Mononuclear cell (primary cell): ENCODE results near the gene KLK12. TPM values are rescaled to one million over a fixed set of nuclear protein-coding genes. Genes with fewer than 3 reads are reported as not detected.

Experiments used
- H3K27me3 ChIP-seq: 2 replicates; pipeline ENCODE4 v1.6.0; 2011; ENCODE audit warnings: low read length, control low read depth; ENCODE audit not compliant: insufficient read depth
- H3K4me1 ChIP-seq: 2 replicates; pipeline ENCODE4 v1.5.1; 2011; ENCODE audit warnings: mild to moderate bottlenecking, low read length, control low read depth; ENCODE audit not compliant: insufficient read depth
- H3K4me3 ChIP-seq: 2 replicates; pipeline ENCODE4 v1.5.1; 2011; ENCODE audit warnings: mild to moderate bottlenecking, low read length, moderate library complexity
- H3K9me3 ChIP-seq: 2 replicates; pipeline ENCODE4 v1.5.1; 2011; ENCODE audit warnings: low read depth, mild to moderate bottlenecking, control low read depth, low read length
- total RNA-seq: library from RNA; depleted of rRNA; stranded (reverse); fragments of >200 nt; gene quantifications from one replicate; pipeline ENCODE4 v1.2.3, GENCODE V29; 2012

The KLK12 gene, protein sequence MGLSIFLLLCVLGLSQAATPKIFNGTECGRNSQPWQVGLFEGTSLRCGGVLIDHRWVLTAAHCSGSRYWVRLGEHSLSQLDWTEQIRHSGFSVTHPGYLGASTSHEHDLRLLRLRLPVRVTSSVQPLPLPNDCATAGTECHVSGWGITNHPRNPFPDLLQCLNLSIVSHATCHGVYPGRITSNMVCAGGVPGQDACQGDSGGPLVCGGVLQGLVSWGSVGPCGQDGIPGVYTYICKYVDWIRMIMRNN
- not detected for total RNA-seq

- no peak within 1 kb of the TSS for H3K4me3 ChIP-seq
- no peaks in the 10 kb centered on the region for H3K4me1 ChIP-seq
- no peaks in the 10 kb centered on the region for H3K27me3 ChIP-seq
- no peaks in the 10 kb centered on the region for H3K9me3 ChIP-seq
Measured at GRCh38 chr19:51034704-51035103, at the start of gene KLK12. Gene KLK12, minus strand, starts transcription at chr19:51035002. Its CDS starts 381 bp downstream, at chr19:51034621.

DNA sequence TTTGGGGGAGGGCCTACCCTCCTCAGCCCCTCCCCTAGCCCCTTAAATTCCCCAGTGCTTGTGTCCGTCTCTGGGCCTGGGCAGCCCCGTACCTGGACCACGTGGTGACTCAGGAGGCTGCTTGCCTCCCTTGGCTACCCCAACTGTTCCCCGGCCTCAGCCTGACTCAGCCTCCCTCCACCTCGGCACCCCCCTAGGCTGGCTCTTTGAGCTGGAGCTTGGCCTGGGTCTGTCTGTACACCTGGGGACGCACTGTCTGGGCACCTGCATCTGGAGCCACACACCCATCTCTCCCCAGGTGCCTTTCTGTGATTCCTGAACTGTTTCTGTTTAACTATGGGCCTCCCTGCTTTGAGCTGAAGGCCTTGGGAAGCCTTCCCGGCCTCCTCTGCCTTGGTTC lies 49.7 kb upstream of the KLK12 start:
- Histone ChIP-seq H3K27me3 (no peaks in the 10 kb centered on the region), H3K4me3 (no peak overlapping the region), H3K4me1 (no peaks in the 10 kb centered on the region), H3K9me3 (no peaks in the 10 kb centered on the region)

- Histone ChIP-seq H3K4me3 (no peak overlapping the region), H3K9me3 (no peaks in the 10 kb centered on the region), H3K27me3 (no peaks in the 10 kb centered on the region), H3K4me1 (no peaks in the 10 kb centered on the region)
Measured at GRCh38 chr19:51083783-51084182, 49.0 kb upstream of the KLK12 start.

DNA sequence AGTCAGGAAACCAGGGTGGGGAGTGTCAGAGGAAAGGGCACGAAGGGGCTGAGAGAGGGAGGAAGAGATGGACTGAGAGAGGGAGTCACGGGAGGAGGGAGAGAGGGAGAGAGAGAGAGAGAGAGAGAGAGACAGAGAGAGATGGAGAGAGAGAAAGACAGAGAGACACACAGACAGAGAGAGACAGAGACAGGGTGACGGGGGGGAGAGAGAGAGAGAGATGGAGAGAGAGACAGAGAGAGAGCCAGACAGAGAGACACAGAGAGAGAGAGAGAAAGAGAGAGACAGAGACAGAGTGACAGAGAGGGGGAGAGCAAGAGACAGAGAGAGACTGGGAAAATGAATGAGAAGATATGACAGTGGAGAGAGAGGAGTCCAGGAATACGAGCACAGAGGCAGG lies 48.4 kb upstream of the KLK12 start:
- no peaks in the 10 kb centered on the region for H3K27me3 ChIP-seq
- no peak overlapping the region for H3K4me3 ChIP-seq
- H3K4me1 ChIP-seq, result no peaks in the 10 kb centered on the region
- H3K9me3 ChIP-seq, result no peaks in the 10 kb centered on the region

GRCh38 chr19:51082611-51083010 lies 47.8 kb upstream of the KLK12 start, which contains the start of gene KLK14:
Gene KLK14, minus strand, starts transcription at chr19:51082887. Its CDS starts 273 bp downstream, at chr19:51082614.
- Histone ChIP-seq H3K9me3 (no peaks in the 10 kb centered on the region), H3K4me1 (no peaks in the 10 kb centered on the region), H3K4me3 (no peak within 1 kb of the TSS), H3K27me3 (no peaks in the 10 kb centered on the region)

GRCh38 chr19:51081476-51081875 lies 46.7 kb upstream of the KLK12 start:
- H3K4me3 ChIP-seq, result no peak overlapping the region
- H3K27me3 ChIP-seq, result no peaks in the 10 kb centered on the region
- no peaks in the 10 kb centered on the region for H3K4me1 ChIP-seq
- H3K9me3 ChIP-seq, result no peaks in the 10 kb centered on the region

- no peaks in the 10 kb centered on the region for H3K27me3 ChIP-seq
- no peaks in the 10 kb centered on the region for H3K4me1 ChIP-seq
- no peaks in the 10 kb centered on the region for H3K9me3 ChIP-seq
- no peak overlapping the region for H3K4me3 ChIP-seq
Measured at GRCh38 chr19:51079481-51080110, 44.8 kb upstream of the KLK12 start.

- Histone ChIP-seq H3K4me1 (no peaks in the 10 kb centered on the region), H3K27me3 (peaks cover 3% of the 10 kb centered on the region), H3K9me3 (peaks cover 5% of the 10 kb centered on the region), H3K4me3 (no peak overlapping the region)
Measured at GRCh38 chr19:51078731-51079130, 43.9 kb upstream of the KLK12 start.

DNA sequence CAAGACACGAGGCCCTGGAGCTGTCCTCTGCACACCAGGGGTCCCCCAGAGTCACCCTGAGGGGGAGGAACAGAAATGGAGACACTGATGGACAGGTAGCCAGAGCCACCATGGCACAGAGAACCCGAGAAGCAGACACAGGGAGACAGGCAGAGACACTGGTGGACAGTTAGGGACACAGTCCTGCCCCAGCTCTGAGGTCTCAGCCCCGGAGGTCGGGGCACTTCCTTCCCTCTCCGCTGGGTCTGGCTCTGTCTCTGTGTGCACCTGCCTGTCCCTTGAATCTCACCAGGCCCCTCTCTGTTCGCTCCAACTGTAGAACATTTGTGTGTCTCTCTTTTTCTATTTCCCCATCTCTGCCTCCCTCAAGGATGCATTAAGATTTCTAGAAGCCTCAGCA lies 43.3 kb upstream of the KLK12 start:
- H3K27me3 ChIP-seq, result peaks cover 3% of the 10 kb centered on the region
- peaks cover 12% of the 10 kb centered on the region for H3K9me3 ChIP-seq
- H3K4me1 ChIP-seq, result no peaks in the 10 kb centered on the region
- H3K4me3 ChIP-seq, result no peak overlapping the region

GRCh38 chr19:51076631-51077213 lies 41.9 kb upstream of the KLK12 start:
- Histone ChIP-seq H3K4me1 (no peaks in the 10 kb centered on the region), H3K4me3 (no peak overlapping the region), H3K9me3 (peaks cover 15% of the 10 kb centered on the region), H3K27me3 (peaks cover 3% of the 10 kb centered on the region)

DNA sequence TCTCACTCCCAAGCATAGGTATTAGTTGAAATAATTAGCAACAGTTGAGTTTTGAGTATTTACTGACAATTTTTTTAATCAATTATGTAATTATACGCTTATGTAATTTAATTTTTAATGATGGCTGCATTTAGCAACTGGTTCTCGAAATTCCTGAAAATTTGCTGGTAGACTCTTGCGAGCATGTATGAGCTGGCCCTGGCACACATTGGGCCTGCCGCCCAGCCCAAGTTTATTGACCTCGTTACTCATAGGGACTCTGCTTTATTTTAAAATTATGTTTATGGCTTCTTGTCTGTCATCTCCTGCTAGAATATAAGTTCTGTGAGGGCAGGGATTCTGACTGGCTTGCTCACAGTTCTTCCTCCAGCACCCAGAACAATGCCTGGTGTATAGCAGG lies 41.2 kb upstream of the KLK12 start:
- Histone ChIP-seq H3K4me3 (no peak overlapping the region), H3K9me3 (peaks cover 15% of the 10 kb centered on the region), H3K4me1 (no peaks in the 10 kb centered on the region), H3K27me3 (peaks cover 3% of the 10 kb centered on the region)

DNA sequence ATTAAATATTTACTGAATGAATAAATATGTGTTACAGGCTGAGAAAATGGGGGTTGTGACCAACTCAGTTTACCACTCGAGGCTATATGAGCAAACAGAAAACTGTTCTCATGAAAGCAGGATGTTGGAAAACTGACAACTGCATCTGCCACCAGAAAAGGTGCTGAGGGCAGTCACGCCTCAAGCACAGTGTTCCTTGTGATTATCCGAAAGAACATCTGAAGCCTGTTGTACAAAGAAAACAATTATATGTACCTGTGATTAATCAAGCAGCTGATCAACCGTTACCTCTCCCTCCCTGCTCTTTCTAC lies 36.2 kb upstream of the KLK12 start:
- Histone ChIP-seq H3K27me3 (peaks cover 3% of the 10 kb centered on the region), H3K4me1 (no peaks in the 10 kb centered on the region), H3K4me3 (no peak overlapping the region), H3K9me3 (peaks cover 15% of the 10 kb centered on the region)

DNA sequence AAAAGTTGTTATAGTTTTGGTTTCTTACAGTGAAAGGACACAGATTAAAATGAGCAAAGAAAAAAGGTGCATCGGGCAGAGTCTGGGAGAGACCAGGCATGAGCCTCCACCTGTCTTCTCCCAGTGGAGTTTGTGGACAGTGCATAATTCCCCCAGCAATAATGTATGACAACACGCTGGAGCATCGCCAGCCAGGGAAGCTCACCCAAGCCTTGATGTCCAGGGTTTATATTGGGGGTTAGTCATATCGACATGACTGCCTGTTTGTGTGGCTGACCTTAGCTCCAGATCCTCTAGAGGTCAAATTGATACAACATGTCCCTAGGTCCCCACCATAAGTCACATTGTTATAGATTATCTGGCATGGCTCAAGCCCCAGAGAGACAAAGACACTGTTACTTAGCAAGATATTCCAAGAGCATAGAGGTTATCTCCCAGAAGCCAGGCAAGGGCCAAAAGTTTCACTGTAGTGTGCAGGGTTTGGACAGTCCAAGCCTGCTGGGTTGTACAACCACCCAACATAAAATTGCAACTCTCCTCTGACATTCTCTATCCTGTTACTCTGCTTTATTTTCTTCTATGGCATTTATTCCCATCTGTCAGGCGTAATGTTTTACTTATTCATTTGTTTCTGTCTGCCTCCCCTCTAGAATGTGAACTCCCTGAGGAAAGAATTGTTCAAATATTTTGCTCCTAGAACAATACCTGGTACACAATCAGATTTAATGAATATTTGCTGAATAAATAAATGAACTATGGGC lies 35.7 kb upstream of the KLK12 start:
- Histone ChIP-seq H3K4me1 (no peaks in the 10 kb centered on the region), H3K27me3 (peaks cover 7% of the 10 kb centered on the region), H3K9me3 (peaks cover 15% of the 10 kb centered on the region), H3K4me3 (no peak overlapping the region)

DNA sequence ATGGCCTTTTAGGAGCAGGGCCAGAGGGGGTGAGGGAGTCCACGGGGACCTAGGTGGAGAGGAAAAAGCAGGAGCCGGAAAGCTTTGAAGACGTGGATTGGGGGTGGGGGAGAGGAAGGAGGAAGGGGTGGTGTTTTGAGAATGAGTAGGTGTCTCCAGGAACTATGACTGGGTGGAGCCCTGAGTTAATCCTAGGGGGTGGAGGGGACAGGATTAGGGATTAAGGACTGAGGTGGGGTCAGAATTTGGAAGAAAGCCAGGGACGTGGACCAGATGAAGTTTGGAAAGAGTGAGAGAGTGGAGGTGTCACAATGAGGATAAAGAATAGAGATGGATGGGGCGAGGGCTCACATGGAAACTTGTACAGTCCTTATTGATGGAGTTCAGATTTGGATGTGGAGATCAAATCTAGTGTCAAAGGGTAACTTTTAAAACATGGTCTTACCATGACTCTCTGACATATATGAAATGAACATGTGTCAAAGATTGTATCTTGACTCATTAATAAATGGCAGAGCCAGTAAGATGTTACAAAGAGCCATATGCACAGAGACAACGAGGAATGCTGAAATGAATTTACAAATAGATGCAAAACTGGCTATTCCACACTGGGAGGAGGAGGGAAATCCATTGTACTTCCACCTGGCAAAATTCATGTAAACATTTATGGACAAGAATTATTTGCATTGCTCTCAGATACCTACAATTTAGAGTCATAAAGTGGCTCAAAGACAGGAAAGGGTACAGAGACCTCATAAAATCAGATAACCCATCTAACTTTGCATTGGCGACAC lies 31.8 kb upstream of the KLK12 start:
- H3K27me3 ChIP-seq, result peaks cover 17% of the 10 kb centered on the region
- no peaks in the 10 kb centered on the region for H3K4me1 ChIP-seq
- no peak overlapping the region for H3K4me3 ChIP-seq
- H3K9me3 ChIP-seq, result no peaks in the 10 kb centered on the region
